Hepatocyte (in vitro differentiated cells): ENCODE data around the gene PRDM16. TPM values are rescaled to one million over a fixed set of nuclear protein-coding genes. Genes with fewer than 3 reads are reported as not detected.

ENCODE experiments used
- DNase-seq: peaks from one replicate; pipeline ENCODE4 v3.0.0-alpha.2; 2016; ENCODE audit warnings: low spot score
- H2AFZ ChIP-seq: fragments of 200-600 bp; sonication (generic); 2 replicates; pipeline ENCODE4 v1.6.0; 2016; ENCODE audit warnings: antibody characterized with exemption, mild to moderate bottlenecking
- H3K27ac ChIP-seq: fragments of 200-600 bp; sonication (generic); 2 replicates; pipeline ENCODE4 v1.5.1; 2016; ENCODE audit warnings: mild to moderate bottlenecking
- H3K27me3 ChIP-seq: fragments of 200-600 bp; sonication (generic); 2 replicates; pipeline ENCODE4 v1.6.1; 2016
- H3K36me3 ChIP-seq: fragments of 200-600 bp; sonication (generic); replicated peaks from 2 replicates; pipeline ENCODE4 v1.5.1; 2016; ENCODE audit warnings: low read depth; ENCODE audit not compliant: insufficient read depth
- H3K4me1 ChIP-seq: fragments of 200-600 bp; sonication (generic); 2 replicates; pipeline ENCODE4 v1.5.1; 2016; ENCODE audit warnings: mild to moderate bottlenecking, moderate library complexity; ENCODE audit not compliant: insufficient read depth
- H3K4me2 ChIP-seq: fragments of 200-600 bp; sonication (generic); 2 replicates; pipeline ENCODE4 v1.6.0; 2016
- H3K4me3 ChIP-seq: fragments of 200-600 bp; sonication (generic); 2 replicates; pipeline ENCODE4 v1.5.1; 2016; ENCODE audit warnings: mild to moderate bottlenecking
- H3K79me2 ChIP-seq: fragments of 200-600 bp; sonication (generic); 2 replicates; pipeline ENCODE4 v1.6.0; 2017; ENCODE audit warnings: mild to moderate bottlenecking
- H3K9me2 ChIP-seq: fragments of 200-600 bp; sonication (generic); replicated peaks from 2 replicates; pipeline ENCODE4 v1.6.0; 2017; ENCODE audit warnings: mild to moderate bottlenecking; ENCODE audit not compliant: insufficient read depth
- H3K9me3 ChIP-seq: fragments of 200-600 bp; sonication (generic); 2 replicates; pipeline ENCODE4 v1.5.1; 2016; ENCODE audit warnings: low read depth, mild to moderate bottlenecking
- H4K20me1 ChIP-seq: fragments of 200-600 bp; sonication (generic); 2 replicates; pipeline ENCODE4 v1.6.0; 2016; ENCODE audit warnings: mild to moderate bottlenecking; ENCODE audit not compliant: insufficient read depth, poor library complexity, severe bottlenecking
- CTCF ChIP-seq: fragments of 200-600 bp; sonication (generic); IDR thresholded peaks from 2 replicates; pipeline ENCODE4 v1.5.1; 2016; ENCODE audit warnings: antibody characterized with exemption, mild to moderate bottlenecking; ENCODE audit not compliant: poor library complexity
- EZH2 ChIP-seq: fragments of 200-600 bp; sonication (generic); IDR thresholded peaks from 2 replicates; pipeline ENCODE4 v1.6.1; 2016; ENCODE audit warnings: antibody characterized with exemption, mild to moderate bottlenecking, borderline replicate concordance
- EZH2phosphoT487 ChIP-seq: fragments of 200-600 bp; sonication (generic); IDR thresholded peaks from one replicate; pipeline ENCODE4 v1.6.1; 2018; ENCODE audit warnings: antibody characterized with exemption, mild to moderate bottlenecking, low read depth, moderate library complexity; ENCODE audit not compliant: unreplicated experiment, severe bottlenecking
- WGBS: methylation state at CpG from one replicate; pipeline ENCODE4 v1.1.6; 2016; ENCODE audit warnings: low lambda C conversion rate; ENCODE audit errors: missing lambda C conversion rate; 5-methylcytosine and 5-hydroxymethylcytosine counted together
- polyA plus RNA-seq: library from polyadenylated mRNA; unstranded; fragments of >200 nt; fragmentation: Nextera tagmentation; extraction: Ambion mirVana; gene quantifications from 2 replicates; pipeline ENCODE4 v1.2.1, GENCODE V29; 2016
- total RNA-seq: library from RNA; depleted of rRNA; stranded (reverse); fragments of >200 nt; gene quantifications from 2 replicates; pipeline ENCODE4 v1.2.3, GENCODE V29; 2014

Gene PRDM16
- total and polyA plus RNA-seq, 2 experiments from 2014 or later, result 8.1 to 9.9 TPM

GRCh38 chr1:3281735-3282134 lies 212.7 kb downstream of the PRDM16 start:
- H2AFZ ChIP-seq, result no peak overlapping the region
- H3K9me2 ChIP-seq, result no peaks in the 10 kb centered on the region
- H3K4me1 ChIP-seq, result peaks cover 6% of the 10 kb centered on the region
- WGBS, result 94% methylated on average over 8 of the region's 8 CpGs
- no peaks in the 10 kb centered on the region for H3K9me3 ChIP-seq
- no peaks in the 10 kb centered on the region for H4K20me1 ChIP-seq
- H3K79me2 ChIP-seq, result no peaks in the 10 kb centered on the region
- TF ChIP-seq EZH2phosphoT487 (no peak), EZH2 (no peak), CTCF (no peak)
- no peak overlapping the region for H3K4me3 ChIP-seq
- DNase-seq, result no peak
- no peak overlapping the region for H3K27ac ChIP-seq
- H3K36me3 ChIP-seq, result no peaks in the 10 kb centered on the region
- no peak overlapping the region for H3K4me2 ChIP-seq
- H3K27me3 ChIP-seq, result no peaks in the 10 kb centered on the region

- 78% methylated on average over 7 of the region's 9 CpGs for WGBS
- H4K20me1 ChIP-seq, result no peaks in the 10 kb centered on the region
- no peak overlapping the region for H3K4me3 ChIP-seq
- no peaks in the 10 kb centered on the region for H3K79me2 ChIP-seq
- H3K27me3 ChIP-seq, result no peaks in the 10 kb centered on the region
- no peaks in the 10 kb centered on the region for H3K9me2 ChIP-seq
- DNase-seq, result no peak
- TF ChIP-seq EZH2phosphoT487 (no peak), CTCF (no peak), EZH2 (no peak)
- H3K4me2 ChIP-seq, result no peak overlapping the region
- H3K36me3 ChIP-seq, result no peaks in the 10 kb centered on the region
- H3K9me3 ChIP-seq, result no peaks in the 10 kb centered on the region
- H3K27ac ChIP-seq, result no peak overlapping the region
- H2AFZ ChIP-seq, result no peak overlapping the region
- peaks cover 6% of the 10 kb centered on the region for H3K4me1 ChIP-seq
Observed at GRCh38 chr1:3282186-3282585, 213.2 kb downstream of the PRDM16 start.

GRCh38 chr1:3282656-3283430 lies 213.8 kb downstream of the PRDM16 start:
- Histone ChIP-seq H3K9me2 (no peaks in the 10 kb centered on the region), H3K27ac (no peak overlapping the region), H4K20me1 (no peaks in the 10 kb centered on the region), H3K36me3 (no peaks in the 10 kb centered on the region), H3K27me3 (no peaks in the 10 kb centered on the region), H3K4me1 (peaks cover 6% of the 10 kb centered on the region), H2AFZ (no peak overlapping the region), H3K4me3 (no peak overlapping the region), H3K79me2 (no peaks in the 10 kb centered on the region), H3K9me3 (no peaks in the 10 kb centered on the region), H3K4me2 (no peak overlapping the region)
- TF ChIP-seq EZH2, result no peak
- no peak for TF ChIP-seq CTCF
- TF ChIP-seq EZH2phosphoT487, result no peak
- no peak for DNase-seq
- WGBS, result 93% methylated on average over 22 of the region's 24 CpGs
